B cell (primary cell): ENCODE measurements around the gene IQCB1. TPM values are rescaled to one million over a fixed set of nuclear protein-coding genes. Genes with fewer than 3 reads are reported as not detected.

Experiments used
- ATAC-seq: fragments of 200-7000 bp; cut with Tn5 transposase; one replicate; pipeline ENCODE4 v1.10.0; 2021; ENCODE audit warnings: low read depth, mild to moderate bottlenecking, moderate number of reproducible peaks, moderate library complexity
- CTCF ChIA-PET: fragments of 350-600 bp; sonication (Branson Sonifier 250); formaldehyde crosslinking; loops from one replicate; lab custom pipeline; 2021; ENCODE audit warnings: antibody characterized with exemption, inconsistent platforms; lab: Charles Lee
- POLR2A ChIA-PET: fragments of 350-600 bp; sonication (Branson Sonifier 250); formaldehyde crosslinking; loops from one replicate; lab custom pipeline; 2021; ENCODE audit warnings: antibody characterized with exemption; lab: Charles Lee
- DNase-seq: peaks from one replicate; pipeline ENCODE4 v3.0.0; 2013
- H2AFZ ChIP-seq: 2 replicates; pipeline ENCODE4 v1.6.1; 2012; ENCODE audit warnings: mild to moderate bottlenecking, low read depth, low read length; ENCODE audit not compliant: insufficient read depth, poor library complexity, severe bottlenecking
- H3K27ac ChIP-seq, 2 donors: 1 replicate in 1 of 2; 2 replicates in 1 of 2; pipeline ENCODE4 v1.5.1; 2012 to 2013; ENCODE audit warnings: low read length in 2 of 2, mild to moderate bottlenecking in 2 of 2, moderate library complexity in 1 of 2
- H3K27me3 ChIP-seq, 4 experiments: fragments of 200-600 bp in 1 of 4; sonication (generic) in 1 of 4; replicated peaks in 1 of 4; 1 replicate in 2 of 4; 2 replicates in 2 of 4; pipeline versions ENCODE4 v1.6.1 to v1.7.0; 2013 to 2016; ENCODE audit warnings: low read length in 3 of 4, mild to moderate bottlenecking in 2 of 4, mixed read lengths in 1 of 4, moderate library complexity in 1 of 4; ENCODE audit not compliant: insufficient read depth in 4 of 4, control insufficient read depth in 3 of 4; ENCODE audit errors: control extremely low read depth in 1 of 4
- H3K36me3 ChIP-seq, 2 experiments: replicated peaks in 1 of 2; 1 replicate in 1 of 2; 2 replicates in 1 of 2; pipeline versions ENCODE4 v1.6.1 to v1.7.1; 2013; ENCODE audit warnings: low read length in 1 of 2; ENCODE audit not compliant: insufficient read depth in 2 of 2, control insufficient read depth in 1 of 2; ENCODE audit errors: control extremely low read depth in 1 of 2, extremely low read depth in 1 of 2
- H3K4me1 ChIP-seq, 2 donors: fragments of 200-600 bp in 1 of 2; sonication (generic) in 1 of 2; 1 replicate in 1 of 2; 2 replicates in 1 of 2; pipeline versions ENCODE4 v1.5.1 to v1.6.1; 2013 to 2017; ENCODE audit warnings: low read length in 2 of 2; ENCODE audit not compliant: control insufficient read depth in 2 of 2, insufficient read depth in 2 of 2
- H3K4me2 ChIP-seq: replicated peaks from 2 replicates; pipeline ENCODE3; 2012; ENCODE audit warnings: mild to moderate bottlenecking, low read depth, low read length; ENCODE audit not compliant: poor library complexity, severe bottlenecking
- H3K4me3 ChIP-seq, 5 experiments: fragments of 200-600 bp in 1 of 5; sonication (generic) in 1 of 5; 1 replicate in 3 of 5; 2 replicates in 2 of 5; pipeline versions ENCODE4 v1.5.1 to v1.7.0; 2011 to 2016; ENCODE audit warnings: low read length in 4 of 5, mild to moderate bottlenecking in 4 of 5, low read depth in 2 of 5, control low read depth in 1 of 5, moderate library complexity in 1 of 5; ENCODE audit not compliant: insufficient read depth in 1 of 5; ENCODE audit errors: control extremely low read depth in 1 of 5, extremely low read depth in 1 of 5
- H3K79me2 ChIP-seq: fragments of 200-600 bp; sonication (generic); one replicate; pipeline ENCODE4 v1.6.0; 2016; ENCODE audit warnings: low read length; ENCODE audit not compliant: control insufficient read depth, insufficient read depth
- H3K9ac ChIP-seq: fragments of 200-600 bp; sonication (generic); 2 replicates; pipeline ENCODE4 v1.6.1; 2017; ENCODE audit warnings: mild to moderate bottlenecking, low read length, moderate library complexity
- H3K9me3 ChIP-seq, 3 donors: one replicate each; pipeline versions ENCODE4 v1.6.1 to v1.7.1; 2013; ENCODE audit warnings: low read length in 2 of 3; ENCODE audit not compliant: control insufficient read depth in 2 of 3, insufficient read depth in 1 of 3; ENCODE audit errors: control extremely low read depth in 1 of 3
- H4K20me1 ChIP-seq: 2 replicates; pipeline ENCODE4 v1.6.0; 2012; ENCODE audit warnings: mild to moderate bottlenecking, low read length; ENCODE audit not compliant: insufficient read depth, control insufficient read depth, poor library complexity, severe bottlenecking
- H3K27ac Mint-ChIP-seq: one replicate; pipeline ENCODE4 v1.8.0; 2021; ENCODE audit warnings: mixed read lengths
- H3K27me3 Mint-ChIP-seq: one replicate; pipeline ENCODE4 v1.8.0; 2021; ENCODE audit warnings: mixed read lengths
- H3K4me1 Mint-ChIP-seq: one replicate; pipeline ENCODE4 v1.8.0; 2021; ENCODE audit warnings: mixed read lengths
- H3K4me3 Mint-ChIP-seq: one replicate; pipeline ENCODE4 v1.8.0; 2021; ENCODE audit warnings: mixed read lengths
- H3K9me3 Mint-ChIP-seq: one replicate; pipeline ENCODE4 v1.8.0; 2022; ENCODE audit warnings: mixed read lengths; ENCODE audit not compliant: insufficient read depth
- EZH2 ChIP-seq: IDR thresholded peaks from 2 replicates; pipeline ENCODE4 v1.6.1; 2012; ENCODE audit warnings: borderline replicate concordance, low read depth, mild to moderate bottlenecking, moderate library complexity, low read length; ENCODE audit not compliant: insufficient read depth, poor library complexity, severe bottlenecking
- WGBS: methylation state at CpG from one replicate; pipeline ENCODE4 v1.1.5; 2013; ENCODE audit warnings: missing lambda C conversion rate; ENCODE audit not compliant: insufficient coverage; 5-methylcytosine and 5-hydroxymethylcytosine counted together
- intact Hi-C: fragments of 100-400 bp; cut with micrococcal nuclease; formaldehyde crosslinking; loops from one replicate; pipeline ENCODE4 v1.10.0; 2022
- polyA plus RNA-seq: library from polyadenylated mRNA; depleted of rRNA; stranded (reverse); fragments of >200 nt; gene quantifications from 2 replicates; pipeline ENCODE4 v1.2.3, GENCODE V29; 2012
- total RNA-seq, 2 donors: library from RNA; stranded (reverse); fragments of 120-200 nt in 1 of 2; gene quantifications; 1 replicate in 1 of 2; 2 replicates in 1 of 2; pipeline versions ENCODE4 v1.2.3 to v1.2.4, GENCODE V29; 2013 to 2022
- TF ChIP-seq, protein P1 (sequence below): fragments of 200-600 bp; IDR thresholded peaks from one replicate; pipeline ENCODE4 v1.8.0; 2022; ENCODE audit warnings: antibody characterized with exemption, mild to moderate bottlenecking

The IQCB1 gene
- total and polyA plus RNA-seq, 2 donors (not counting 1 experiment from before 2014, with no cell fraction given), result 32.0 to 54.6 TPM

DNA sequence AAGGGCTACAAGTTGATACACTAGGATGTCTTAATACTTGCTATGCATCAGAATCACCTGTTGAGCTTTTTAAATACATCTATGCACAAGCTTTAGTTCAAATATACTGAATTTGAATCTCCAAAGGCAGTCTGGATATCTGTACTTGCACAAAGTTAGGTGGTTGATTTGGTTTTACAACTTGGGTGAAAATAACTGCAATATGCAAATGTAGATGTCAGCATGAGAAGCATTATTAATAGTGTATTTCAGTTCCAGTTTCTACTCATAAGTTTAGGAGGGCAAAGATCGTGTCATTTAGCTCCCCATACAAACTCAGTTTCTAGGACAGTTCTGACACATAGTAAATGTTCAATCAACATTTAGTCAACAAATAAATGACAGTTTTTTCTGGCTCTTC is 25.6 kb downstream of the IQCB1 start:
- WGBS, result no CpG with 5 or more reads among the region's 1 CpG
- H3K9me3 Mint-ChIP-seq, result no peaks in the 10 kb centered on the region
- H3K27me3 Mint-ChIP-seq, result no peaks in the 10 kb centered on the region
- H3K4me1 ChIP-seq, result peaks cover 24 to 40% of the 10 kb centered on the region in 2 donors
- ChIA-PET CTCF (interaction anchor here (1.2 to 1.4 kb wide), 3 partner anchors 15 to 26 kb away, joined by 3 to 4 read pairs (median 3); partner anchors contain the start of genes EAF2 and IQCB1), POLR2A (interaction anchor here (2.3 kb wide), 1 partner anchor 16 kb away, joined by 11 read pairs; no protein-coding TSS in a partner anchor)
- peaks cover 52% of the 10 kb centered on the region for H3K79me2 ChIP-seq
- H3K27ac Mint-ChIP-seq, result peak overlapping the region; percentile 83
- DNase-seq, result peak; percentile 62
- H3K4me2 ChIP-seq, result peak overlapping the region; percentile 76
- ATAC-seq, result peak; percentile 89
- no peaks in the 10 kb centered on the region for H4K20me1 ChIP-seq
- peak overlapping the region; percentile 60 for H3K9ac ChIP-seq
- peaks cover 2 to 32% of the 10 kb centered on the region in 2 experiments for H3K36me3 ChIP-seq
- H3K4me3 Mint-ChIP-seq, result peak overlapping the region; percentile 74
- intact Hi-C loops, result loop anchor here (1.0 to 2.0 kb wide), 2 partner anchors 8 to 14 kb away; no protein-coding TSS in a partner anchor
- peak overlapping the region; percentile 65 to 83 for H3K27ac ChIP-seq
- H2AFZ ChIP-seq, result peak overlapping the region; percentile 32
- H3K9me3 ChIP-seq, result no peaks in the 10 kb centered on the region
- no peaks in the 10 kb centered on the region for H3K27me3 ChIP-seq
- TF ChIP-seq, protein P1, sequence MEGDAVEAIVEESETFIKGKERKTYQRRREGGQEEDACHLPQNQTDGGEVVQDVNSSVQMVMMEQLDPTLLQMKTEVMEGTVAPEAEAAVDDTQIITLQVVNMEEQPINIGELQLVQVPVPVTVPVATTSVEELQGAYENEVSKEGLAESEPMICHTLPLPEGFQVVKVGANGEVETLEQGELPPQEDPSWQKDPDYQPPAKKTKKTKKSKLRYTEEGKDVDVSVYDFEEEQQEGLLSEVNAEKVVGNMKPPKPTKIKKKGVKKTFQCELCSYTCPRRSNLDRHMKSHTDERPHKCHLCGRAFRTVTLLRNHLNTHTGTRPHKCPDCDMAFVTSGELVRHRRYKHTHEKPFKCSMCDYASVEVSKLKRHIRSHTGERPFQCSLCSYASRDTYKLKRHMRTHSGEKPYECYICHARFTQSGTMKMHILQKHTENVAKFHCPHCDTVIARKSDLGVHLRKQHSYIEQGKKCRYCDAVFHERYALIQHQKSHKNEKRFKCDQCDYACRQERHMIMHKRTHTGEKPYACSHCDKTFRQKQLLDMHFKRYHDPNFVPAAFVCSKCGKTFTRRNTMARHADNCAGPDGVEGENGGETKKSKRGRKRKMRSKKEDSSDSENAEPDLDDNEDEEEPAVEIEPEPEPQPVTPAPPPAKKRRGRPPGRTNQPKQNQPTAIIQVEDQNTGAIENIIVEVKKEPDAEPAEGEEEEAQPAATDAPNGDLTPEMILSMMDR, result no peak
- TF ChIP-seq EZH2, result no peak
- peak overlapping the region in 4 of 5 experiments; percentile 11 to 53 (median 24) for H3K4me3 ChIP-seq
- H3K4me1 Mint-ChIP-seq, result peaks cover 71% of the 10 kb centered on the region

DNA sequence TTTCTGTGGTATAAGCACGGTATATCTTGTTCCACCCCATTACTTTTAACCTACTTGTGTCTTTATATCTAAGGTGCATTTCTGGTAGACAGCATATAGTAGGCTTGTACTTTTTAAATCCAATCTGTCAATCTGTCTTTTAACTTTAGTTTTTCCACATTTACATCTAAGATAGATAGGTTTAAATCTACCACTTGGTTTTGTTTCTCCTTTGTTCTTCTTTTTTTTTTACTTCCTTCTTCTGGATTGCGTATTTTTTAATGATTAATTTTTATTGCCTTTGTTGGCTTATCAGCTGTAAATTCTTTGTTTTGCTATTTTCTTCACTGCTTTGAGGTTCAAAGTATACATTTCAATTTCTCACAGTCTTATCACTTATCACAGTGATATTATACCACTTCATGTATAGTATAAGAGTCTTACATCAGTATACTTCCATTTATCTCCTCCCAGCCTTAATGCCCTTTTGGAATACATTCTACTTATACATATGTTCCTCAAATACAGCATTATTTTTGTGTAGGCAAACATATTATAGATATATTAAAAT is 31.0 kb downstream of the IQCB1 start:
- peak; percentile 21 for ATAC-seq
- WGBS, result no CpG with 5 or more reads among the region's 2 CpGs
- peak overlapping the region; percentile 58 for H2AFZ ChIP-seq
- intact Hi-C loops, result loop anchor here (1.0 to 5.0 kb wide), 2 partner anchors 9 to 52 kb away; no protein-coding TSS in a partner anchor
- H3K4me3 ChIP-seq, result peak overlapping the region in 2 of 5 experiments; percentile 6 to 46
- Mint-ChIP-seq H3K9me3 (no peaks in the 10 kb centered on the region), H3K4me1 (peaks cover 58% of the 10 kb centered on the region), H3K4me3 (peak overlapping the region; percentile 83), H3K27ac (peak overlapping the region; percentile 87), H3K27me3 (no peaks in the 10 kb centered on the region)
- no peaks in the 10 kb centered on the region for H3K27me3 ChIP-seq
- ChIA-PET POLR2A (no interaction called here), CTCF (no interaction called here)
- DNase-seq, result peak; percentile 35
- H3K4me1 ChIP-seq, result peaks cover 12 to 52% of the 10 kb centered on the region in 2 donors
- H3K4me2 ChIP-seq, result peak overlapping the region; percentile 66
- TF ChIP-seq EZH2, result no peak
- TF ChIP-seq, protein P1, result no peak
- H4K20me1 ChIP-seq, result no peaks in the 10 kb centered on the region
- peak overlapping the region; percentile 22 to 77 for H3K27ac ChIP-seq
- peaks cover 2 to 20% of the 10 kb centered on the region in 2 experiments for H3K36me3 ChIP-seq
- peaks cover 24% of the 10 kb centered on the region for H3K79me2 ChIP-seq
- H3K9me3 ChIP-seq, result no peaks in the 10 kb centered on the region
- H3K9ac ChIP-seq, result peak overlapping the region; percentile 49
